Measurements from ENCODE around the gene C3orf22. TPM values are rescaled to one million over a fixed set of nuclear protein-coding genes. Genes with fewer than 3 reads are reported as not detected.

C3orf22 gene
- total and polyA plus RNA-seq, 9 of the 15 experiments (the other 6 are each of a cell fraction or from before 2014, with no cell fraction given): not detected

DNA sequence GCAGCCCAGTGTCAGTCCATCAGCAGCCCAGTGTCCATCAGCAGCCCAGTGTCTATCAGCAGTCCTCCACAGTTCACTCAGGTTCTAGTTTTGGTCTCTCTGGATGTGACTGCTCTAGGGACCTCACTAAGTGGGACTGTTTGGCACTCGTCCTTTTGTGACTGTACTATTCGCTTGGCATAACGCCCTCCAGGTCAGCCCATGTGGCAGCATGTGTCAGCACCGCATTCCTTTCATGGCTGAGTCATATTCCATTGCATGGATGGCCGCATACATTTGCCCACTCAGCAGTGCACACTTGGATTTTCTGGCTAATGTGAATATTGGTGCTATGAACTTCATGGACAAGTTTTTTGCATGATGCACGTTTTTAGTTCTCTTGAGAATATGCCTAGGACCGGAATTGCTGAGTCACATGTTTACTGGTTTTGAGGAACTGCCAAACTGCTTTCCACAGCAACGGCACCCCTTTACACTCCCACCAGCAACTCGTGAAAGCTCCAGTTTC lies 18.3 kb downstream of the C3orf22 start (continued):
- TF ChIP-seq RBM39 (optimal IDR thresholded peaks at IDR 0.05; ENCODE audit: low read depth, low read length) (no peak), ZNF24 (IDR thresholded peaks at IDR 0.05) (no peak), NFIC (IDR thresholded peaks at IDR 0.05) (peak; percentile 16; the same call in 1 of the 2 replicates), FOXK2 (conservative IDR thresholded peaks at IDR 0.05 in 1 of 2, IDR thresholded peaks at IDR 0.05 in 1 of 2; ENCODE audit: low read depth in 2 of 2) (peak; percentile 22 to 23; a peak in 1 of 4 replicates), ZNF217 (CRISPR knock-in tag; IDR thresholded peaks at IDR 0.05) (no peak), C11orf30 (IDR thresholded peaks at IDR 0.05; ENCODE audit: low read depth) (peak; percentile 97), NFE2 (IDR thresholded peaks at IDR 0.05; ENCODE audit: low read depth) (peak; percentile 89)
- TF ChIP-seq, protein P1, sequence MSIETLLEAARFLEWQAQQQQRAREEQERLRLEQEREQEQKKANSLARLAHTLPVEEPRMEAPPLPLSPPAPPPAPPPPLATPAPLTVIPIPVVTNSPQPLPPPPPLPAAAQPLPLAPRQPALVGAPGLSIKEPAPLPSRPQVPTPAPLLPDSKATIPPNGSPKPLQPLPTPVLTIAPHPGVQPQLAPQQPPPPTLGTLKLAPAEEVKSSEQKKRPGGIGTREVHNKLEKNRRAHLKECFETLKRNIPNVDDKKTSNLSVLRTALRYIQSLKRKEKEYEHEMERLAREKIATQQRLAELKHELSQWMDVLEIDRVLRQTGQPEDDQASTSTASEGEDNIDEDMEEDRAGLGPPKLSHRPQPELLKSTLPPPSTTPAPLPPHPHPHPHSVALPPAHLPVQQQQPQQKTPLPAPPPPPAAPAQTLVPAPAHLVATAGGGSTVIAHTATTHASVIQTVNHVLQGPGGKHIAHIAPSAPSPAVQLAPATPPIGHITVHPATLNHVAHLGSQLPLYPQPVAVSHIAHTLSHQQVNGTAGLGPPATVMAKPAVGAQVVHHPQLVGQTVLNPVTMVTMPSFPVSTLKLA (conservative IDR thresholded peaks at IDR 0.05): 0 out of 4 replicates have a peak, but pooled peaks of 1 of the 2 experiments have one; percentile 19
- TF ChIP-seq, protein P2, sequence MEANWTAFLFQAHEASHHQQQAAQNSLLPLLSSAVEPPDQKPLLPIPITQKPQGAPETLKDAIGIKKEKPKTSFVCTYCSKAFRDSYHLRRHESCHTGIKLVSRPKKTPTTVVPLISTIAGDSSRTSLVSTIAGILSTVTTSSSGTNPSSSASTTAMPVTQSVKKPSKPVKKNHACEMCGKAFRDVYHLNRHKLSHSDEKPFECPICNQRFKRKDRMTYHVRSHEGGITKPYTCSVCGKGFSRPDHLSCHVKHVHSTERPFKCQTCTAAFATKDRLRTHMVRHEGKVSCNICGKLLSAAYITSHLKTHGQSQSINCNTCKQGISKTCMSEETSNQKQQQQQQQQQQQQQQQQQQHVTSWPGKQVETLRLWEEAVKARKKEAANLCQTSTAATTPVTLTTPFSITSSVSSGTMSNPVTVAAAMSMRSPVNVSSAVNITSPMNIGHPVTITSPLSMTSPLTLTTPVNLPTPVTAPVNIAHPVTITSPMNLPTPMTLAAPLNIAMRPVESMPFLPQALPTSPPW (CRISPR knock-in tag; IDR thresholded peaks at IDR 0.05): no peak

All from K562 (cell line).